VCaP (cell line): ENCODE data around the gene CADM1.
"Not testable (repeated sequence)": the region's sequence is repeated elsewhere in the genome, so short reads cannot be mapped to it uniquely, and the experiment has no call there.

Experiments used
- H3K27ac ChIP-seq: fragments of 450-650 bp; 2 replicates; pipeline ENCODE4 v1.5.1; 2017
- CTCF ChIP-seq: fragments of 450-650 bp; conservative IDR thresholded peaks from 2 replicates; pipeline ENCODE4 v1.5.1; 2017; ENCODE audit warnings: mild to moderate bottlenecking, moderate library complexity

Gene CADM1

GRCh38 chr11:115475564-115475963 is 28.7 kb downstream of the CADM1 start:
- TF ChIP-seq CTCF: no peak
- H3K27ac ChIP-seq: no peak overlapping the region

GRCh38 chr11:115474306-115474705 is 29.9 kb downstream of the CADM1 start:
- not testable (repeated sequence) for H3K27ac ChIP-seq

- TF ChIP-seq CTCF: no peak
- H3K27ac ChIP-seq: no peak overlapping the region
These were observed 31.0 kb downstream of the CADM1 start for GRCh38 chr11:115473167-115473566.

GRCh38 chr11:115471367-115471766 is 32.8 kb downstream of the CADM1 start:
- TF ChIP-seq CTCF: no peak
- no peak overlapping the region for H3K27ac ChIP-seq

GRCh38 chr11:115470928-115471327 is 33.3 kb downstream of the CADM1 start:
- no peak overlapping the region for H3K27ac ChIP-seq
- TF ChIP-seq CTCF: no peak

GRCh38 chr11:115469361-115469760 is 34.9 kb downstream of the CADM1 start:
- no peak for TF ChIP-seq CTCF
- H3K27ac ChIP-seq: no peak overlapping the region

GRCh38 chr11:115466122-115466521 is 38.1 kb downstream of the CADM1 start:
- TF ChIP-seq CTCF: no peak
- H3K27ac ChIP-seq: no peak overlapping the region

- H3K27ac ChIP-seq: no peak overlapping the region
These were observed 39.9 kb downstream of the CADM1 start for GRCh38 chr11:115464269-115464668.

More at GRCh38 chr11:115464269-115464668, 39.9 kb downstream of the CADM1 start:
- TF ChIP-seq CTCF: no peak
